Activated naive CD8-positive, alpha-beta T cell treated with anti-CD3 and anti-CD28 coated beads, Interleukin-2, amount 10 ng/mL, durations not matched to agents 7 days and 5 days (primary cell): ENCODE results near the gene GSTK1. TPM values are rescaled to one million over a fixed set of nuclear protein-coding genes. Genes with fewer than 3 reads are reported as not detected.
"Not testable (repeated sequence)": the region's sequence is repeated elsewhere in the genome, so short reads cannot be mapped to it uniquely, and the experiment has no call there.

Source experiments
- ATAC-seq: fragments of 150-1000 bp; cut with Tn5 transposase; one replicate; pipeline ENCODE4 v1.10.0; 2021; ENCODE audit warnings: low read depth, moderate library complexity
- POLR2A ChIA-PET: fragments of 350-600 bp; sonication (Branson Sonifier 250); formaldehyde crosslinking; loops from one replicate; lab custom pipeline; 2021; ENCODE audit warnings: antibody characterized with exemption; lab: Charles Lee
- DNase-seq: peaks from one replicate; pipeline ENCODE4 v3.0.0; 2021
- H3K27ac Mint-ChIP-seq: one replicate; pipeline ENCODE4 v1.8.0; 2022; ENCODE audit warnings: mild to moderate bottlenecking, mixed read lengths
- H3K27me3 Mint-ChIP-seq: one replicate; pipeline ENCODE4 v1.8.0; 2022; ENCODE audit warnings: mild to moderate bottlenecking, moderate library complexity, mixed read lengths
- H3K36me3 Mint-ChIP-seq: one replicate; pipeline ENCODE4 v1.8.0; 2021; ENCODE audit warnings: mild to moderate bottlenecking, mixed read lengths
- H3K4me1 Mint-ChIP-seq: one replicate; pipeline ENCODE4 v1.8.0; 2021; ENCODE audit warnings: mixed read lengths
- H3K4me3 Mint-ChIP-seq: one replicate; pipeline ENCODE4 v1.8.0; 2022; ENCODE audit warnings: mild to moderate bottlenecking, moderate library complexity, mixed read lengths
- H3K9me3 Mint-ChIP-seq: one replicate; pipeline ENCODE4 v1.8.0; 2021; ENCODE audit warnings: mixed read lengths
- total RNA-seq, 2 experiments: library from RNA; stranded (reverse); gene quantifications; one replicate each; pipeline ENCODE4 v1.2.3, GENCODE V29; 2021

The GSTK1 gene
- total RNA-seq: 100 to 1,000 TPM; 355 to 368 TPM

DNA sequence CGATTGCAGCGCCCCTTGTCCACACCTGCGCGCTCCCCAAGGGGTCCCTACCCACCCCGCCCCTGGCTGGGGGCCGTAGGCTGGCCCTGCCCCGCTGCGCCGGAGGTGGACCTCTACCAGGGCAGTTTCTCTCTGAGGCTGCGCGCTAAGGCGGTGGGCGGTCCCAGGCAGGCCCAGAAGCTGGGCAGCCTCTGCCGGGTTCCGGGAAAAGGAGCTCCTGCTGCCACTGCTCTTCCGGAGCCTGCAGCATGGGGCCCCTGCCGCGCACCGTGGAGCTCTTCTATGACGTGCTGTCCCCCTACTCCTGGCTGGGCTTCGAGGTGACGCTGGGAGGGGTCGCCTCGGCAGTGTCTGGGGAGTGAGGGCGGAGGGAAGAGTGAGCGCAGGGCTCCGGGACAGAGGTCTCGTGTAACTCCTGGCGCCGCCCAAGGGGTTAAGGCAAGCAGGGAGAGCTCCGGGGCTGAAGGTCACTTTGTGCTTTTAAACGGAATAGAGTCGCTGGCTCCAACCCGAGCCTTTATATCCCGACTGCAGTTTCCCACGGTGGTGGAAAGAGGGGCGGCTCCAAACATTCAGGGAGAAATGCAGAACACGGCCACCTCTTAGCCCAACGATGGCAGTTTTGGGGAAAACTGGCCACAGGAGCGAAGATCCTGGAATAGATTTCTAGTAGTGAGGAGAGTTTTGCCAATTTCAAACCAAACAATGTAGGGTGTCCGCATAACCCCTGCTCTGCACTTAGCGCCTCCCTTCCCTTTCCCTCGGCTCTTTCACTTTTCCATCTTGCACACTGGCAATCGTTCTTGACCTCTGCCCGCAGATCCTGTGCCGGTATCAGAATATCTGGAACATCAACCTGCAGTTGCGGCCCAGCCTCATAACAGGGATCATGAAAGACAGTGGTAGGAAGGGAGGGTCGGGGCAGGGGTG, at the start of gene GSTK1:
TSS of gene GSTK1 (plus strand) at position 176 of the 930 bp plus-strand sequence. CDS start at position 249, 73 bp downstream.
- POLR2A ChIA-PET: interaction anchor here (0.6 to 4.4 kb wide), 16 partner anchors 8 to 120 kb away, joined by 3 to 45 read pairs (median 8); partner anchors contain the start of gene CASP2
- Mint-ChIP-seq H3K9me3 (peaks cover 5% of the 10 kb centered on the region), H3K27ac (peak within 1 kb of the TSS; percentile 91), H3K27me3 (no peaks in the 10 kb centered on the region), H3K4me1 (peaks cover 39% of the 10 kb centered on the region), H3K36me3 (peaks cover 29% of the 10 kb centered on the region), H3K4me3 (peak within 1 kb of the TSS; percentile 96)
- DNase-seq (peak; percentile 83), ATAC-seq (peak; percentile 99)

DNA sequence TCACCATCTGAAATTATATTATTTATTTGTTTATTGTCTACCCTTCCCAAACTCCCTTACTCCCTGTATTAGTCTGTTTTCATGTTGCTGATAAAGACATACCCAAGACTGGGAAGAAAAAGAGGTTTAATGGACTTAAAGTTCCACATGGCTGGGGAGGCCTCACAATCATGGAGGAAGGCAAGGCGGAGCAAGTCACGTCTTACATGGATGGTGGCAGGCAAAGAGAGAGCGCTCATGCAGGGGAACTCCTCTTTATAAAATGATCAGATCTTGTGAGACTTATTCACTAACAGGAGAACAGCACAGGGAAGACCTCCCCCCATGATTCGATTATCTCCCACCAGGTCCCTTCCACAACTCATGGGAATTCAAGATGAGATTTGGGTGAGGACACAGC, 49.8 kb upstream of the GSTK1 start:
- DNase-seq, POLR2A ChIA-PET, H3K4me1 Mint-ChIP-seq, ATAC-seq, H3K27ac Mint-ChIP-seq, H3K36me3 Mint-ChIP-seq, H3K9me3 Mint-ChIP-seq, H3K4me3 Mint-ChIP-seq: not testable (repeated sequence)
- peaks cover 12% of the 10 kb centered on the region for H3K27me3 Mint-ChIP-seq

DNA sequence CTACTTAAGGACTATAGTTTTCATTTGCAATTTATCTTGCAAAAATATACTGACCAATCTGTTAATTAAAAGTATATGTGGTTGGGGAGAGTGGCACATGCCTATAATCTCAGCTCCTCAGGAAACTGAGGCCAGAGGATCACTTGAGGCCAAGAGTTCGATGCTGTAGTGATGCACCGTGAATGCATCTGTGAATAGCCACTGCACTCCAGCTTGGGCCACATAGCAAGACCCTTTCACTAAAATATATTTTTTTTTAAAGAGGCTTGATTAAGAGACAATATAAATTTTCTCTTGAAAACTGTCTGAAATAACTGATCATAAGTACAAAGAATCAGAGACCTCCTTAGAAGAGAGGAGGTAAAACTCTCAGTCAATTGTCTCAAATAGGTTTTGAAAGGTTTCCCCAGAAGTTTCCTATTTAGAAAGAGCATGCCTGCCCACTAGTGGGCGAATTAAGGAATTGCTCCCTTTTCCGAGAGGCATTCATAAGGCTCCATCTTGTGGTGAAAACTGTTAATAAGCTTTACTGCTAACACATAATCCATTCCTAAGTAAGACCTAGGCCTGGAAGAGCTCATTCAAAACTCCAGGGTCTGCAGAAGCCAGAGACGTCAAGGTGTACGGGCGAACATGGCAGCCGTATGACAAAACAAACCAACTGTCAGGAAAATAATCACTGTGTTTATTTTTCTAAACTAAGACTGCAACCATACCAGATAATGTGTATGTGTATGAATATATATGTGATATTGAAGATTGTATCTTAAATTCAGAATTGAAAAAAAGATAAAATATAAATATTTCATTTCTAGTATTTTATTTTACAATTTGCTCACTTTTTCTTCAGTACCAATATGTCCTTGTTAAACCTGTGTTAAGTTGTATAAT, 48.2 kb upstream of the GSTK1 start:
- POLR2A ChIA-PET: interaction anchor here (0.7 kb wide), 1 partner anchor 212 kb away, joined by 4 read pairs; no protein-coding TSS in a partner anchor
- Mint-ChIP-seq H3K4me1 (no peaks in the 10 kb centered on the region), H3K27ac (no peak overlapping the region), H3K36me3 (no peaks in the 10 kb centered on the region), H3K4me3 (no peak overlapping the region), H3K9me3 (no peaks in the 10 kb centered on the region), H3K27me3 (peaks cover 11% of the 10 kb centered on the region)
- ATAC-seq (peak; percentile 60), DNase-seq (peak; percentile 43)

DNA sequence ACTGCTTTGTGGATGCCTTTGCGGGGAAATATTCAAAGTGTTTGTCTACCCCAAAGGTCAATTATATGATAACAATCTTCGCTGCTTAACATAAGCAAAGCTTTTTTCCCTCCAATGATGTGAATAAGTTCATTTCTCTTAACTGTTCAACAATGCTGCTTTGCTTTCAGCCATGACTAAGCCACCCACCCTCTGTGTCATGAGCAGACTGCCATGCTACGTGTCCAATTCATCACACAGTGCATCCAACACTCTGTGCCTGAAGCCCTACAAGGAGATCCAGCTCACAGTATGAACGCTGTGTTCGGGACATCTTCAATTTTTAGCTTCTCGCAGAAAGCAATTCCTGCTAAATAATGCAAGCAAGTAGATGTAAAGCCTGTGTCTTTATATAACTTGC, 47.1 kb upstream of the GSTK1 start:
- H3K36me3 Mint-ChIP-seq: no peaks in the 10 kb centered on the region
- H3K4me3 Mint-ChIP-seq: no peak overlapping the region
- POLR2A ChIA-PET: no interaction called here
- no peak overlapping the region for H3K27ac Mint-ChIP-seq
- H3K4me1 Mint-ChIP-seq: no peaks in the 10 kb centered on the region
- peaks cover 12% of the 10 kb centered on the region for H3K27me3 Mint-ChIP-seq
- DNase-seq: no peak
- no peaks in the 10 kb centered on the region for H3K9me3 Mint-ChIP-seq
- ATAC-seq: no peak

DNA sequence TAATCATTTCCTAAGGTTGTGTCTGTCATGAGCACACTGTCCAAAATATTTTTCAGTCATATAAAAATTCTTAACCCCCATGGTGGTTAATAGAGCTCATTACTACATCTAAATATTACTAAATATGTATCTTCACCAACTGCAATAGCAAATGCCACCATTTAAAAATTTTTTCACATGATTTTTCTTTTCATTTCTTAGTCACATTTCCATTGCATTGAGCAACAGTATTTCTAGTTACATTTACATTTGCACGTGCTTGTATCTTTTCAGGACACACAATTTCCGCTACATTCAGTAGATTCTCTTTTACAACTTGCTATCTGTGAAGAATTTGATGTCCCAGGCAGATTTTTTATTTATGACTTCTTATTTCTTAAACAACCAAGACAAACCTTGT, 46.6 kb upstream of the GSTK1 start:
- DNase-seq: no peak
- no peaks in the 10 kb centered on the region for H3K4me1 Mint-ChIP-seq
- no peaks in the 10 kb centered on the region for H3K9me3 Mint-ChIP-seq
- H3K27ac Mint-ChIP-seq: no peak overlapping the region
- no peak overlapping the region for H3K4me3 Mint-ChIP-seq
- H3K36me3 Mint-ChIP-seq: no peaks in the 10 kb centered on the region
- POLR2A ChIA-PET: no interaction called here
- no peak for ATAC-seq
- H3K27me3 Mint-ChIP-seq: peaks cover 16% of the 10 kb centered on the region

DNA sequence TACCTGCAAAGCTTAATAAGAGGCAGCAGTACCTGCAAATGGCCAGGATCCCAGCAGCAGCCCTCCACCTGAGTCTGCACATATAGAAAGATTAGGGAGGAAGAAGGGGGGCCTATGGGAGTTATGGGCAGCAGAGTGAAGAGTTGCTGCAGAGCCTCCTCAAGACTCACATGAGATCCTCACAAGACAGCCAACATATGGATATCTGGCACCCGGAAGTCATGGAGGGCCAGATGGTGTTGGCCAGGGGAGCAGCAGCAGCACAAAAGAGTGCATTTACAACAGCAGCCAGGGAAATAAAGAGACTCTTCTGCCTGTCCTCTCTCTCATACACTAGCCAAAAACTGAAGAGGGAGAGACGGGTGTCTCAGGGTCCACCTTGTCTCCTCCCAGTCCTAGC, 45.4 kb upstream of the GSTK1 start:
- Mint-ChIP-seq H3K9me3 (no peaks in the 10 kb centered on the region), H3K4me3 (no peak overlapping the region), H3K27me3 (peaks cover 22% of the 10 kb centered on the region), H3K4me1 (no peaks in the 10 kb centered on the region), H3K27ac (no peak overlapping the region), H3K36me3 (no peaks in the 10 kb centered on the region)
- POLR2A ChIA-PET: no interaction called here
- no peak for DNase-seq
- no peak for ATAC-seq

DNA sequence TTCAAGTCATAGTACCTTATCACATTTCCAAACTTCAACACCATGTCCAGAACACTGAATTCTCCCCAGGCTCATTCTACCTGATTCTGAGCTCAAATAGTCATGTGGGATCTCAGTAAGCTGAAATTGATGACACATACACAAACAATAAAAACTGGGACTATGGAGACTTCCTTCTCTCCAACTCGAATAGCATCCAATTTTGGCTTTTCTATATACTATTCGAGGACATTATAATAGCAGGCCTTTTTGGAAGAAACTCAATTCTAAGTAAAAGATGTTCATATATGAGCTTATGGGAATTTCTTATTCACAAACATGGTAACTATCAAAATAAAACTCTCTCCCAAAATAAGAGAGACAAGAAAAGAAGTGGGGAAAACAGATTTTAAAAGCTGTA, 42.0 kb upstream of the GSTK1 start:
- POLR2A ChIA-PET: no interaction called here
- ATAC-seq (no peak), DNase-seq (no peak)
- Mint-ChIP-seq H3K27ac (no peak overlapping the region), H3K4me1 (no peaks in the 10 kb centered on the region), H3K27me3 (peaks cover 29% of the 10 kb centered on the region), H3K36me3 (no peaks in the 10 kb centered on the region), H3K9me3 (no peaks in the 10 kb centered on the region), H3K4me3 (no peak overlapping the region)

DNA sequence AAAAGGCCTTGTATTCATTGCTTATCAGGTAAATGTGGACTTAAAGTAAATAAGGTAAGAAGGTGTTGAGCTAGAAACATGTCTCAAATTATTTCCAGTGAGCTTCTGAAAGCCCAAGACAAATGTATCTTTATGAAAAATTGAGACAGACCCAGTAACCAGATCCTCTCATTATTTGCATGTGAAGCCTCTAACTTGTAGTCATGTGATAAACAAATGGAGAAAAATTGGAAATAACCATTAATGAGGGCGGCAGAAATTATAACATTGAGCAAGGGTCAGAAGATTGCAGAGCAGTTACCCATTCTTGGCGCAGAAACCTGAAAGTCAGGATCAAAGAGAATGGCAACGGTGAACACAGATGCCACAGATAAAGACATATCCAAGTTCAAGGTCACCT, 41.5 kb upstream of the GSTK1 start, which contains the start of gene TAS2R40:
TSS of gene TAS2R40 (plus strand) at position 301 of the 400 bp plus-strand sequence. CDS start at position 343, 42 bp downstream.
- ATAC-seq: no peak
- no peak within 1 kb of the TSS for H3K27ac Mint-ChIP-seq
- no peaks in the 10 kb centered on the region for H3K4me1 Mint-ChIP-seq
- H3K9me3 Mint-ChIP-seq: no peaks in the 10 kb centered on the region
- no peaks in the 10 kb centered on the region for H3K36me3 Mint-ChIP-seq
- H3K27me3 Mint-ChIP-seq: peaks cover 28% of the 10 kb centered on the region
- no peak within 1 kb of the TSS for H3K4me3 Mint-ChIP-seq
- no peak for DNase-seq
- POLR2A ChIA-PET: no interaction called here

DNA sequence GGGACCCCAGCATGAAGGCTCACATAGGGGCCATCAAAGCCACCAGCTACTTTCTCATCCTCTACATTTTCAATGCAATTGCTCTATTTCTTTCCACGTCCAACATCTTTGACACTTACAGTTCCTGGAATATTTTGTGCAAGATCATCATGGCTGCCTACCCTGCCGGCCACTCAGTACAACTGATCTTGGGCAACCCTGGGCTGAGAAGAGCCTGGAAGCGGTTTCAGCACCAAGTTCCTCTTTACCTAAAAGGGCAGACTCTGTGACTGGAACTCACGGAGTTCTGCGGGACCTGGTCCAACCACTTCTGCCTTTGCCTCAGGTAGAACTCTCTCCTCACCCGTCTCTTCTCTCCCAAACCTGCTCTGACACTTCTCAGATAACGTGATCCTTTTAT, 40.5 kb upstream of the GSTK1 start:
- H3K4me3 Mint-ChIP-seq: no peak overlapping the region
- DNase-seq: no peak
- H3K4me1 Mint-ChIP-seq: no peaks in the 10 kb centered on the region
- no peaks in the 10 kb centered on the region for H3K9me3 Mint-ChIP-seq
- POLR2A ChIA-PET: no interaction called here
- H3K36me3 Mint-ChIP-seq: no peaks in the 10 kb centered on the region
- H3K27ac Mint-ChIP-seq: no peak overlapping the region
- ATAC-seq: no peak
- peaks cover 26% of the 10 kb centered on the region for H3K27me3 Mint-ChIP-seq

DNA sequence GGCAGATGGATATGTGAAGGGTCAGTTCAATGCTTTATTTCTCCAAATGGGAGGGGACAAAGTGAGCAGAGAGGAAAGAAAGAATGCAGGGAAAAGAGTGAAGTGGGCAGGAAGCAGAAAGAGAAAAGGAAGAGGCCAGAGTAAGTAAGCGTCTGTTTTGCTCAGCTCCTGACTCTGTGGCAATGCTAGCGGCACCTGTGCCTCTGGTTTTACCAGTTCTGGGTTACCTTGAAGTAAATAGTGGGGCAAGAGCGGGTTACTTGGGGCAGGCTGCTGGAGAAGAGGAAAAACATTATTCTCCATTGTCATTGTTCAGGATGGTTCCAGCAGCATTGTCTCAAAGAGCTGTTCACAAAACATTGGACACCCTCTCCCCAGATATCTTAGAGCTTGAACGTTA, 39.5 kb upstream of the GSTK1 start:
- no peak overlapping the region for H3K27ac Mint-ChIP-seq
- DNase-seq (no peak), ATAC-seq (no peak)
- peaks cover 27% of the 10 kb centered on the region for H3K27me3 Mint-ChIP-seq
- no peaks in the 10 kb centered on the region for H3K9me3 Mint-ChIP-seq
- H3K4me1 Mint-ChIP-seq: no peaks in the 10 kb centered on the region
- POLR2A ChIA-PET: no interaction called here
- H3K36me3 Mint-ChIP-seq: no peaks in the 10 kb centered on the region
- H3K4me3 Mint-ChIP-seq: no peak overlapping the region

DNA sequence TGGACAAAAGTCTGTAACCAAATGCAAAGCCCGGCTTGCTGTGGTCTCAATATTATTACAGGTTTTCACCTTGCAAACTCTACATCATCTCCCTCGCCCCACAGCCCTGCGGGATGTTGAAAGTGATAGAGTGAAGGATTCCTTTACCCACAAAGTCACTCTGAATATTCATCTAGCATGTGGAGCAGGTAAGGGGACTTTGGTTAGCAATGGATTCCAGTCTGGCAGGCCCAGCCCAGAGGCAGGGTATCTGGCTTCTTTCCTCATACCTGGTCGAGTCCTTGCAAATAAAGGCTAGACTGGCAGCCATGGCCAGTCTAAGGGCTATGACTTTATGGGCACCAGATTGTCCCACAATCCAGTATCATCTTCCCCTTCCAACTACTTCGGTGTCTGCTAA, 38.2 kb upstream of the GSTK1 start:
- H3K27ac Mint-ChIP-seq: no peak overlapping the region
- POLR2A ChIA-PET: no interaction called here
- peaks cover 25% of the 10 kb centered on the region for H3K27me3 Mint-ChIP-seq
- no peaks in the 10 kb centered on the region for H3K9me3 Mint-ChIP-seq
- ATAC-seq (no peak), DNase-seq (no peak)
- no peaks in the 10 kb centered on the region for H3K4me1 Mint-ChIP-seq
- H3K4me3 Mint-ChIP-seq: no peak overlapping the region
- no peaks in the 10 kb centered on the region for H3K36me3 Mint-ChIP-seq

DNA sequence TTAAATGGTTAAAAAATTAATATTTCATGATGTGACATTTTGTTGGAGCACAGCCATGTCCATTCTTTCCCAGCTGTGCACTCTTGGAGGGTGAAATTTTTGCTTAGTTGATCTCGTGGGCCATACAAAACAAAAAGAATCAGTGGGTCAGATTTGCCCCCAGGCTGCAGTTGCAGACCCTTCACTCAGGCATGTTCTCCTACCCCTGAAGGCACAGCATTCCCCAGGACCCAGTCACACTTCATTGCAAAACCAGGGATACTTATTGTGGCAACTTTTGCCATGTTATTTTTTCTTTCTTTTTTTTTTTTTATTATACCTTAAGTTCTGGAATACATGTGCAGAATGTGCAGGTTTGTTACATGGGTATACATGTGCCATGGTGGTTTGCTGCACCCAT, 35.4 kb upstream of the GSTK1 start:
- no peaks in the 10 kb centered on the region for H3K9me3 Mint-ChIP-seq
- ATAC-seq: no peak
- H3K4me3 Mint-ChIP-seq: no peak overlapping the region
- DNase-seq: no peak
- no peak overlapping the region for H3K27ac Mint-ChIP-seq
- H3K36me3 Mint-ChIP-seq: no peaks in the 10 kb centered on the region
- POLR2A ChIA-PET: no interaction called here
- no peaks in the 10 kb centered on the region for H3K4me1 Mint-ChIP-seq
- peaks cover 24% of the 10 kb centered on the region for H3K27me3 Mint-ChIP-seq

DNA sequence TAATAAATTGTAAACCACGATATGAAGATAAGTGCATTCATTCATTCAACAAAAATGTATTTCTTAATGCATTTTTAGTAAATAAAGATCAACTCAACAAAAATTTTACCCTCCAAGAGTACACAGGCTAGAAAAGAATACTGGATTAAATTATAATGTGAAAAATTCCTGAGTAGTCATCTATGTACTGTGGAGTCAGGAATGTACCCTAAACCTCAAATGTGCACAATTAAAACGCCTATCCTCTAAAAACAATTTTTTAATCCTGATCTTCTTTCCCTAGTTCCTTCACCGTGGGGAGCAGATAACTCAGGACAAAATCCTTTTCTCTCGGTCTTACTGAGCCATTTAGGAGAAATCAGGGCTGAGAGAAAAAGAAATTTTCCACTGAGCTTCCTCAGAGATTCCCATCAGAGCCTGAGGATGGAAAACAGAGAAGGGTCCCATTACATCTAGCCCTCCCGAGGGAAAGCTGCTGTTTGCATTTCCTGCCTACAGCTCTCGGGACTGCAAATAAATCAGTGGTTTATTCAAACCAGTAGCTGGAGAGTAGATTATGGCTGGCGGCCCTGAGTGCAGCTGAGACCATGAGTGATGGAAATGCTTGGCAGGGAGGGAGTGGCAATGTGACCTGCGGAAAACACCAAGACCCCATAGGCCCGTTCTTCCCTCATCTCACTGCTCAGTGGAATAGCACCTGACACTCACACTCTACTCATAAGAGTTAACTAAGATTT, 34.0 kb upstream of the GSTK1 start:
- POLR2A ChIA-PET: no interaction called here
- no peak overlapping the region for H3K4me3 Mint-ChIP-seq
- peaks cover 27% of the 10 kb centered on the region for H3K27me3 Mint-ChIP-seq
- no peaks in the 10 kb centered on the region for H3K4me1 Mint-ChIP-seq
- no peaks in the 10 kb centered on the region for H3K36me3 Mint-ChIP-seq
- no peaks in the 10 kb centered on the region for H3K9me3 Mint-ChIP-seq
- H3K27ac Mint-ChIP-seq: no peak overlapping the region
- ATAC-seq (no peak), DNase-seq (no peak)
